HepG2 (cell line): ENCODE results near the gene TRMT2A. TPM values are rescaled to one million over a fixed set of nuclear protein-coding genes. Genes with fewer than 3 reads are reported as not detected.

Experiments used
- ARNTL ChIP-seq: sonication (generic); formaldehyde crosslinking; IDR thresholded peaks from 2 replicates; pipeline ENCODE4 v1.4.0; 2020; ENCODE audit warnings: mild to moderate bottlenecking, missing genetic modification reagents
- CAMTA2 ChIP-seq: sonication (generic); formaldehyde crosslinking; IDR thresholded peaks from 2 replicates; pipeline ENCODE4 v1.4.0; 2020; ENCODE audit warnings: mild to moderate bottlenecking, missing genetic modification reagents, borderline replicate concordance
- CBFB ChIP-seq: sonication (generic); formaldehyde crosslinking; IDR thresholded peaks from 2 replicates; pipeline ENCODE4 v1.4.0; 2020; ENCODE audit warnings: missing genetic modification reagents
- DMAP1 ChIP-seq: IDR thresholded peaks from 2 replicates; pipeline ENCODE4 v1.6.1; 2016
- HNRNPL ChIP-seq: fragments of 200-400 bp; formaldehyde crosslinking; IDR thresholded peaks from 2 replicates; pipeline ENCODE4 v1.6.1; 2017; ENCODE audit warnings: mild to moderate bottlenecking, low read depth, low read length
- SMYD3 ChIP-seq: sonication (generic); formaldehyde crosslinking; IDR thresholded peaks from 2 replicates; pipeline ENCODE4 v1.8.1; 2023; ENCODE audit warnings: mild to moderate bottlenecking, missing genetic modification reagents
- SP1 ChIP-seq, 2 experiments: fragments of 450-650 bp in 1 of 2; sonication (generic) in 1 of 2; formaldehyde crosslinking in 1 of 2; IDR thresholded peaks; 2 replicates each; pipeline versions ENCODE4 v1.4.0 to v1.6.1; 2016 to 2020; ENCODE audit warnings: missing genetic modification reagents in 1 of 2
- ZNF17 ChIP-seq: sonication (generic); formaldehyde crosslinking; IDR thresholded peaks from 2 replicates; pipeline ENCODE4 v1.5.0; 2020; ENCODE audit warnings: mild to moderate bottlenecking, missing genetic modification reagents
- ZNF44 ChIP-seq: sonication (generic); formaldehyde crosslinking; IDR thresholded peaks from 2 replicates; pipeline ENCODE4 v1.5.1; 2020; ENCODE audit warnings: mild to moderate bottlenecking, missing genetic modification reagents
- ZNF607 ChIP-seq: sonication (generic); formaldehyde crosslinking; IDR thresholded peaks from 2 replicates; pipeline ENCODE4 v1.5.1; 2020; ENCODE audit warnings: missing genetic modification reagents, mild to moderate bottlenecking, borderline replicate concordance
- ZNF670 ChIP-seq: sonication (generic); formaldehyde crosslinking; IDR thresholded peaks from 2 replicates; pipeline ENCODE4 v1.8.0; 2022; ENCODE audit warnings: mild to moderate bottlenecking, missing genetic modification reagents, borderline replicate concordance
- ZNF746 ChIP-seq: sonication (generic); formaldehyde crosslinking; IDR thresholded peaks from 2 replicates; pipeline ENCODE4 v1.8.0; 2022; ENCODE audit warnings: mild to moderate bottlenecking, missing genetic modification reagents
- ZNF782 ChIP-seq: sonication (generic); formaldehyde crosslinking; IDR thresholded peaks from 2 replicates; pipeline ENCODE4 v1.4.0; 2020; ENCODE audit warnings: missing genetic modification reagents, mild to moderate bottlenecking, borderline replicate concordance
- ZZZ3 ChIP-seq: sonication (generic); formaldehyde crosslinking; IDR thresholded peaks from 2 replicates; pipeline ENCODE4 v1.4.0; 2020; ENCODE audit warnings: missing genetic modification reagents, mild to moderate bottlenecking, borderline replicate concordance
- polyA plus RNA-seq, 8 experiments: library from polyadenylated mRNA; depleted of rRNA in 3 of 8; stranded (reverse) in 7 of 8; unstranded in 1 of 8; fragments of >200 nt; fragmentation: Illumina TruSeq in 4 of 8; extraction: Trizol in 4 of 8; gene quantifications; 2 replicates each; pipeline versions ENCODE4 v1.2.1 to v1.2.3, GENCODE V29; 2011 to 2016; ENCODE audit warnings: low read depth in 4 of 8, missing spikeins in 1 of 8, mixed read lengths in 1 of 8; ENCODE audit not compliant: insufficient read depth in 1 of 8
- total RNA-seq, 5 experiments: library from RNA; depleted of rRNA; stranded (reverse); fragments of >200 nt; fragmentation: Illumina TruSeq; extraction: Trizol; gene quantifications; 2 replicates each; pipeline ENCODE4 v1.2.3, GENCODE V29; 2016; ENCODE audit warnings: low read depth in 1 of 5
- TF ChIP-seq, protein P1 (sequence below): sonication (generic); formaldehyde crosslinking; IDR thresholded peaks from 2 replicates; pipeline ENCODE4 v1.4.0; 2020; ENCODE audit warnings: mild to moderate bottlenecking, missing genetic modification reagents
- TF ChIP-seq, protein P2 (sequence below): sonication (generic); formaldehyde crosslinking; IDR thresholded peaks from 2 replicates; pipeline ENCODE4 v1.4.0; 2020; ENCODE audit warnings: missing genetic modification reagents
- TF ChIP-seq, protein P3 (sequence below): sonication (generic); formaldehyde crosslinking; IDR thresholded peaks from 2 replicates; pipeline ENCODE4 v1.8.1; 2023; ENCODE audit warnings: mild to moderate bottlenecking, missing genetic modification reagents
- TF ChIP-seq, protein P4 (sequence below): sonication (generic); formaldehyde crosslinking; IDR thresholded peaks from 2 replicates; pipeline ENCODE4 v1.4.0; 2020; ENCODE audit warnings: missing genetic modification reagents, borderline replicate concordance
- TF ChIP-seq, protein P5 (sequence below): sonication (generic); formaldehyde crosslinking; IDR thresholded peaks from 2 replicates; pipeline ENCODE4 v1.4.0; 2020; ENCODE audit warnings: missing genetic modification reagents, mild to moderate bottlenecking, borderline replicate concordance
- TF ChIP-seq, protein P6 (sequence below): sonication (generic); formaldehyde crosslinking; IDR thresholded peaks from 2 replicates; pipeline ENCODE4 v1.8.0; 2022; ENCODE audit warnings: missing genetic modification reagents, low read depth, mild to moderate bottlenecking, borderline replicate concordance

Gene TRMT2A
- total and polyA plus RNA-seq, 2 of the 13 experiments (the other 11 are each of a cell fraction or from before 2014, with no cell fraction given), result 24.0 to 30.3 TPM

DNA sequence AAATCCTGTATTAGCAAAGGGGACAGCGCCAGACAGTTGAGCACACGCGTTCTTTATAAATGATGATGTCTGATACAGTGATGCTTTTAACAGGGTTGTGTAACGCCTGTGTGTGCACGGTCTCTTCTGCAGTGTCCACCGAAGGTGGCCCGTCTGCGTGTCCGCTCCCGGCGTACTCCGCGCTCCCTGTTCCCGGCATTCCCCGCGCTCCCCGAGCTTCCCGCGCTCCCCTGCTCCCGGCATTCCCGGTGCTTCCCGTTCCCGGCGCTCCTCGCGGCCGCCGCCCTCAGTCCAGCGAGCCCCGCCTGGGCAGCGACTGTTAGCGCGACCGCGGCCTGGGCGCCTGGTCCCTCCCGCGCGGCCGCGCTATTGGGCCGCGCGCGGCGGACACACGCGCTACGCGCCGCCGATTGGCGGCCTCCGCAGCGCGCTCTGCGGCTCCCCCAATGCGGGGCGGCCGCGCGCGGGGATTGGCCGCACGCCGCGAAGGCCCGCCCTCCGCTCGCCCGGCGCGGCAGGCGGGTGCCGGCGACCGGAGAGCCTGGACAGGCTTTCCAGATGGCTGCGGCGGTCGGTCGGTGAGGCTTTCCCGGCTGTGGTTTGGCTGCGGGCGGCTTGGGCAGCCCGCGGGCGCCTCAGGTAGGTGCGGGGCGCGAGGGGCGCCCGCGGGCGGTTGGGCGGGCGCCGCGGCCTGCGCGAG, 37.1 kb downstream of the TRMT2A start, which contains the start of gene DGCR8 (continued):
- peak; percentile 93; the same call in 1 of the 2 replicates for TF ChIP-seq ZZZ3
- TF ChIP-seq, protein P1, sequence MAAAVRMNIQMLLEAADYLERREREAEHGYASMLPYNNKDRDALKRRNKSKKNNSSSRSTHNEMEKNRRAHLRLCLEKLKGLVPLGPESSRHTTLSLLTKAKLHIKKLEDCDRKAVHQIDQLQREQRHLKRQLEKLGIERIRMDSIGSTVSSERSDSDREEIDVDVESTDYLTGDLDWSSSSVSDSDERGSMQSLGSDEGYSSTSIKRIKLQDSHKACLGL (CRISPR knock-in tag), result peak; percentile 80
- peak; percentile 63; the same call in 1 of the 2 replicates for TF ChIP-seq ZNF782
- TF ChIP-seq ZNF746 (CRISPR knock-in tag), result no peak
- peak; percentile 53 for TF ChIP-seq ARNTL (CRISPR knock-in tag)
- TF ChIP-seq CAMTA2 (CRISPR knock-in tag), result no peak; the same call in 1 of the 2 replicates
- TF ChIP-seq, protein P2, sequence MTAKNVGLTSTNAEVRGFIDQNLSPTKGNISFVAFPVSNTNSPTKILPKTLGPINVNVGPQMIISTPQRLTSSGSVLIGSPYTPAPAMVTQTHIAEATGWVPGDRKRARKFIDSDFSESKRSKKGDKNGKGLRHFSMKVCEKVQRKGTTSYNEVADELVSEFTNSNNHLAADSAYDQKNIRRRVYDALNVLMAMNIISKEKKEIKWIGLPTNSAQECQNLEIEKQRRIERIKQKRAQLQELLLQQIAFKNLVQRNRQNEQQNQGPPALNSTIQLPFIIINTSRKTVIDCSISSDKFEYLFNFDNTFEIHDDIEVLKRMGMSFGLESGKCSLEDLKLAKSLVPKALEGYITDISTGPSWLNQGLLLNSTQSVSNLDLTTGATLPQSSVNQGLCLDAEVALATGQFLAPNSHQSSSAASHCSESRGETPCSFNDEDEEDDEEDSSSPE, result peak; percentile 99
- TF ChIP-seq, protein P3, sequence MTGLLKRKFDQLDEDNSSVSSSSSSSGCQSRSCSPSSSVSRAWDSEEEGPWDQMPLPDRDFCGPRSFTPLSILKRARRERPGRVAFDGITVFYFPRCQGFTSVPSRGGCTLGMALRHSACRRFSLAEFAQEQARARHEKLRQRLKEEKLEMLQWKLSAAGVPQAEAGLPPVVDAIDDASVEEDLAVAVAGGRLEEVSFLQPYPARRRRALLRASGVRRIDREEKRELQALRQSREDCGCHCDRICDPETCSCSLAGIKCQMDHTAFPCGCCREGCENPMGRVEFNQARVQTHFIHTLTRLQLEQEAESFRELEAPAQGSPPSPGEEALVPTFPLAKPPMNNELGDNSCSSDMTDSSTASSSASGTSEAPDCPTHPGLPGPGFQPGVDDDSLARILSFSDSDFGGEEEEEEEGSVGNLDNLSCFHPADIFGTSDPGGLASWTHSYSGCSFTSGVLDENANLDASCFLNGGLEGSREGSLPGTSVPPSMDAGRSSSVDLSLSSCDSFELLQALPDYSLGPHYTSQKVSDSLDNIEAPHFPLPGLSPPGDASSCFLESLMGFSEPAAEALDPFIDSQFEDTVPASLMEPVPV, result peak; percentile 75
- TF ChIP-seq, protein P4, sequence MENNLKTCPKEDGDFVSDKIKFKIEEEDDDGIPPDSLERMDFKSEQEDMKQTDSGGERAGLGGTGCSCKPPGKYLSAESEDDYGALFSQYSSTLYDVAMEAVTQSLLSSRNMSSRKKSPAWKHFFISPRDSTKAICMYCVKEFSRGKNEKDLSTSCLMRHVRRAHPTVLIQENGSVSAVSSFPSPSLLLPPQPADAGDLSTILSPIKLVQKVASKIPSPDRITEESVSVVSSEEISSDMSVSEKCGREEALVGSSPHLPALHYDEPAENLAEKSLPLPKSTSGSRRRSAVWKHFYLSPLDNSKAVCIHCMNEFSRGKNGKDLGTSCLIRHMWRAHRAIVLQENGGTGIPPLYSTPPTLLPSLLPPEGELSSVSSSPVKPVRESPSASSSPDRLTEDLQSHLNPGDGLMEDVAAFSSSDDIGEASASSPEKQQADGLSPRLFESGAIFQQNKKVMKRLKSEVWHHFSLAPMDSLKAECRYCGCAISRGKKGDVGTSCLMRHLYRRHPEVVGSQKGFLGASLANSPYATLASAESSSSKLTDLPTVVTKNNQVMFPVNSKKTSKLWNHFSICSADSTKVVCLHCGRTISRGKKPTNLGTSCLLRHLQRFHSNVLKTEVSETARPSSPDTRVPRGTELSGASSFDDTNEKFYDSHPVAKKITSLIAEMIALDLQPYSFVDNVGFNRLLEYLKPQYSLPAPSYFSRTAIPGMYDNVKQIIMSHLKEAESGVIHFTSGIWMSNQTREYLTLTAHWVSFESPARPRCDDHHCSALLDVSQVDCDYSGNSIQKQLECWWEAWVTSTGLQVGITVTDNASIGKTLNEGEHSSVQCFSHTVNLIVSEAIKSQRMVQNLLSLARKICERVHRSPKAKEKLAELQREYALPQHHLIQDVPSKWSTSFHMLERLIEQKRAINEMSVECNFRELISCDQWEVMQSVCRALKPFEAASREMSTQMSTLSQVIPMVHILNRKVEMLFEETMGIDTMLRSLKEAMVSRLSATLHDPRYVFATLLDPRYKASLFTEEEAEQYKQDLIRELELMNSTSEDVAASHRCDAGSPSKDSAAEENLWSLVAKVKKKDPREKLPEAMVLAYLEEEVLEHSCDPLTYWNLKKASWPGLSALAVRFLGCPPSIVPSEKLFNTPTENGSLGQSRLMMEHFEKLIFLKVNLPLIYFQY (CRISPR knock-in tag), result 0 out of 2 replicates have a peak, but pooled peaks have one; percentile 59
- TF ChIP-seq CBFB (CRISPR knock-in tag), result 0 out of 2 replicates have a peak, but pooled peaks have one; percentile 73
- peak; percentile 66 for TF ChIP-seq ZNF607 (CRISPR knock-in tag)
- no peak for TF ChIP-seq SP1 (IDR thresholded peaks at IDR 0.05)
- TF ChIP-seq SP1 (CRISPR knock-in tag; IDR thresholded peaks at IDR 0.05), result 0 out of 2 replicates have a peak, but pooled peaks have one; percentile 47
- TF ChIP-seq, protein P5, sequence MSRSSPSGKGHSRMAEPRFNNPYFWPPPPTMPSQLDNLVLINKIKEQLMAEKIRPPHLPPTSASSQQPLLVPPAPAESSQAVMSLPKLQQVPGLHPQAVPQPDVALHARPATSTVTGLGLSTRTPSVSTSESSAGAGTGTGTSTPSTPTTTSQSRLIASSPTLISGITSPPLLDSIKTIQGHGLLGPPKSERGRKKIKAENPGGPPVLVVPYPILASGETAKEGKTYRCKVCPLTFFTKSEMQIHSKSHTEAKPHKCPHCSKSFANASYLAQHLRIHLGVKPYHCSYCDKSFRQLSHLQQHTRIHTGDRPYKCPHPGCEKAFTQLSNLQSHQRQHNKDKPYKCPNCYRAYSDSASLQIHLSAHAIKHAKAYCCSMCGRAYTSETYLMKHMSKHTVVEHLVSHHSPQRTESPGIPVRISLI, result peak; percentile 35; the same call in 1 of the 2 replicates
- TF ChIP-seq, protein P6, sequence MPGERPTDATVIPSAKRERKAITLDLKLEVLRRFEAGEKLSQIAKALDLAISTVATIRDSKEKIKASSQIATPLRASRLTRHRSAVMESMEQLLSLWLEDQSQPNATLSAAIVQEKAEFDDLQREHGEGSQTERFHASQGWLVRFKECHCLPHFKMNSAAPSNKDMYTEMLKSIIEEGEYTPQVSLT (CRISPR knock-in tag), result no peak
- TF ChIP-seq SMYD3 (CRISPR knock-in tag), result no peak
- no peak for TF ChIP-seq HNRNPL
- peak; percentile 93 for TF ChIP-seq DMAP1 (CRISPR knock-in tag)
- TF ChIP-seq ZNF670 (CRISPR knock-in tag), result no peak; the same call in 1 of the 2 replicates
- TF ChIP-seq ZNF17 (CRISPR knock-in tag), result no peak
- TF ChIP-seq ZNF44 (CRISPR knock-in tag), result 0 out of 2 replicates have a peak, but pooled peaks have one; percentile 42
